ENCODE results near the gene TRIB2. TPM values are rescaled to one million over a fixed set of nuclear protein-coding genes. Genes with fewer than 3 reads are reported as not detected.

Gene TRIB2
- total and polyA plus RNA-seq, 2 of the 13 experiments (the other 11 are each of a cell fraction or from before 2014, with no cell fraction given) = 1.1 to 2.3 TPM

- TF ChIP-seq ZNF414 (CRISPR knock-in tag; IDR thresholded peaks at IDR 0.05) (0 out of 2 replicates have a peak, but pooled peaks have one; percentile 9), IRF2 (CRISPR knock-in tag; IDR thresholded peaks at IDR 0.05) (no peak), ZNF782 (CRISPR knock-in tag; IDR thresholded peaks at IDR 0.05; ENCODE audit: borderline replicate concordance) (no peak), CTCF (CRISPR knock-in tag; IDR thresholded peaks at IDR 0.05) (peak; percentile 65), ZFP90 (CRISPR knock-in tag; IDR thresholded peaks at IDR 0.05; ENCODE audit: borderline replicate concordance) (no peak), ZNF276 (CRISPR knock-in tag; IDR thresholded peaks at IDR 0.05; ENCODE audit: low read depth) (no peak), E2F5 (CRISPR knock-in tag; conservative IDR thresholded peaks at IDR 0.05) (no peak), DMAP1 (CRISPR knock-in tag; IDR thresholded peaks at IDR 0.05) (no peak), PPARG (CRISPR knock-in tag; conservative IDR thresholded peaks at IDR 0.05) (no peak), ZNF772 (CRISPR knock-in tag; IDR thresholded peaks at IDR 0.05) (peak; percentile 20; the same call in 1 of the 2 replicates), TCF7L2 (IDR thresholded peaks at IDR 0.05; ENCODE audit: low read depth, low read length) (no peak), CEBPB (IDR thresholded peaks at IDR 0.05; ENCODE audit: borderline replicate concordance, low read depth, low read length) (no peak), ZFP36 (IDR thresholded peaks at IDR 0.05; ENCODE audit: borderline replicate concordance, low read depth, low read length, partially characterized antibody) (peak; percentile 2)
These were observed 779 bp upstream of the TRIB2 start (continued) for GRCh38 chr2:12716032-12716281.
